ENCODE measurements around the gene XRCC1.

- no peak for TF ChIP-seq EZH2phosphoT487 (IDR thresholded peaks at IDR 0.05; ENCODE audit: insufficient read depth, low read depth)
- no peak for TF ChIP-seq EZH2 (IDR thresholded peaks at IDR 0.05; ENCODE audit: insufficient read depth, poor library complexity, severe bottlenecking)
Measured at GRCh38 chr19:43570174-43570791, 5.0 kb downstream of the XRCC1 start.
